ENCODE results near the gene THAP7.

GRCh38 chr22:21010426-21011113, 8.7 kb upstream of the THAP7 start:
- no peak for TF ChIP-seq CTCF (IDR thresholded peaks at IDR 0.05)
- no peak for TF ChIP-seq ZFX (IDR thresholded peaks at IDR 0.05; ENCODE audit: borderline replicate concordance)
